ENCODE data around the gene COL27A1.

DNA sequence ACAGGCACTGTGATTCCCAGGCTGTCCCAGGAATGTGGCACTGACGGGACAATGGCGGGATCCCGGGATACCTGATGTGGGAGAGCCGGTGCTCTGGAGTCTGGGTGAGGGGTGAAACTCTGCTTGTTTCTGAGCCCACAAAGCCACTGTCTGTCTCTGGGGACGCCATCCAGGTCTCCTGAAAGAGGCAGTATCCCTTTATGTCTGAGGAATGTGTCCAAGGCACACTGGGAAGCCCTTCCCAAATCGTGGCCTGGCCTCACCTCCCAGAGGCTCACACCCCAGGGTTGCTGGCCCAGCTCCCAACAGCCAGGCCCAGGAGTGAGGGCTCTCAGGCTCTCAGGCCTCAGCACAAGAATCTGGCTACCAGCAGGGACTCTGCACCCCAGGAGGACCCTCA is 201.5 kb downstream of the COL27A1 start:
- TF ChIP-seq, protein P1, sequence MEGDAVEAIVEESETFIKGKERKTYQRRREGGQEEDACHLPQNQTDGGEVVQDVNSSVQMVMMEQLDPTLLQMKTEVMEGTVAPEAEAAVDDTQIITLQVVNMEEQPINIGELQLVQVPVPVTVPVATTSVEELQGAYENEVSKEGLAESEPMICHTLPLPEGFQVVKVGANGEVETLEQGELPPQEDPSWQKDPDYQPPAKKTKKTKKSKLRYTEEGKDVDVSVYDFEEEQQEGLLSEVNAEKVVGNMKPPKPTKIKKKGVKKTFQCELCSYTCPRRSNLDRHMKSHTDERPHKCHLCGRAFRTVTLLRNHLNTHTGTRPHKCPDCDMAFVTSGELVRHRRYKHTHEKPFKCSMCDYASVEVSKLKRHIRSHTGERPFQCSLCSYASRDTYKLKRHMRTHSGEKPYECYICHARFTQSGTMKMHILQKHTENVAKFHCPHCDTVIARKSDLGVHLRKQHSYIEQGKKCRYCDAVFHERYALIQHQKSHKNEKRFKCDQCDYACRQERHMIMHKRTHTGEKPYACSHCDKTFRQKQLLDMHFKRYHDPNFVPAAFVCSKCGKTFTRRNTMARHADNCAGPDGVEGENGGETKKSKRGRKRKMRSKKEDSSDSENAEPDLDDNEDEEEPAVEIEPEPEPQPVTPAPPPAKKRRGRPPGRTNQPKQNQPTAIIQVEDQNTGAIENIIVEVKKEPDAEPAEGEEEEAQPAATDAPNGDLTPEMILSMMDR (IDR thresholded peaks at IDR 0.05; ENCODE audit: poor library complexity), result no peak
- no peak for TF ChIP-seq EZH2 (IDR thresholded peaks at IDR 0.05; ENCODE audit: borderline replicate concordance)
- no peak for TF ChIP-seq EZH2phosphoT487 (IDR thresholded peaks at IDR 0.05; ENCODE audit: low read depth, severe bottlenecking, unreplicated experiment)
